KOPT-K1 (cell line): Measurements from ENCODE around the gene SPNS2.

Source experiments
- H3K27ac ChIP-seq: fragments of 200-600 bp; sonication (generic); 2 replicates; pipeline ENCODE4 v1.5.1; 2016; ENCODE audit warnings: antibody characterized with exemption, mild to moderate bottlenecking, low read depth, low read length; ENCODE audit not compliant: poor library complexity, severe bottlenecking
- H3K36me3 ChIP-seq: fragments of 200-600 bp; sonication (generic); 2 replicates; pipeline ENCODE4 v1.5.1; 2017; ENCODE audit warnings: antibody characterized with exemption, mild to moderate bottlenecking, low read length, moderate library complexity; ENCODE audit not compliant: insufficient read depth
- H3K9me3 ChIP-seq: fragments of 200-600 bp; sonication (generic); 2 replicates; pipeline ENCODE4 v1.5.1; 2017; ENCODE audit warnings: antibody characterized with exemption, low read length, mild to moderate bottlenecking; ENCODE audit not compliant: insufficient read depth, poor library complexity, severe bottlenecking

SPNS2 gene

GRCh38 chr17:4519361-4519788, 20.7 kb downstream of the SPNS2 start:
- Histone ChIP-seq H3K9me3 (no peaks in the 10 kb centered on the region), H3K27ac (no peak overlapping the region), H3K36me3 (no peaks in the 10 kb centered on the region)

- Histone ChIP-seq H3K9me3 (no peaks in the 10 kb centered on the region), H3K27ac (no peak overlapping the region), H3K36me3 (no peaks in the 10 kb centered on the region)
Measured at GRCh38 chr17:4520060-4520893, 21.6 kb downstream of the SPNS2 start.

GRCh38 chr17:4520894-4521600, 22.4 kb downstream of the SPNS2 start:
- Histone ChIP-seq H3K36me3 (no peaks in the 10 kb centered on the region), H3K27ac (no peak overlapping the region), H3K9me3 (no peaks in the 10 kb centered on the region)

DNA sequence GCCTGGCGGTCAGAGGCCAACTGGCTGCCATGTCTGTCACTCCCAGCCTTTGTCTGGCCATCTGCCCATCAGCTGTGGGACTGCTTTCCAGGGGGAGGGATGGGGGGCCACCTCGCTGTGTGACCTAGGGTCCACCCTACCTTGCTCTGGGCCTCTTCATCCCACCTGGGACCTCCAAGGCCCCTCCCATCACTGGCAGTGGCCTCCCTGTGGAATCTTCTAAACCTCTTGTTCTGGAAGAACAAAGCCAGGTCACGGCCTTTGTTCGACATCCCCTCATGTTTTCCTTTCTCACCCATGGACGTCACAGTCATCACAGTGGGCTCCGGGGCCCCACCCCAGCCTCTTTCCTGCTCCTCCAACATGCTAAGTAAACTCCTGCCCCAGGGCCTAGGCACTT, 24.0 kb downstream of the SPNS2 start:
- Histone ChIP-seq H3K27ac (no peak overlapping the region), H3K9me3 (no peaks in the 10 kb centered on the region), H3K36me3 (no peaks in the 10 kb centered on the region)

- Histone ChIP-seq H3K9me3 (no peaks in the 10 kb centered on the region), H3K36me3 (no peaks in the 10 kb centered on the region), H3K27ac (no peak overlapping the region)
Measured at GRCh38 chr17:4523946-4524345, 25.3 kb downstream of the SPNS2 start.

DNA sequence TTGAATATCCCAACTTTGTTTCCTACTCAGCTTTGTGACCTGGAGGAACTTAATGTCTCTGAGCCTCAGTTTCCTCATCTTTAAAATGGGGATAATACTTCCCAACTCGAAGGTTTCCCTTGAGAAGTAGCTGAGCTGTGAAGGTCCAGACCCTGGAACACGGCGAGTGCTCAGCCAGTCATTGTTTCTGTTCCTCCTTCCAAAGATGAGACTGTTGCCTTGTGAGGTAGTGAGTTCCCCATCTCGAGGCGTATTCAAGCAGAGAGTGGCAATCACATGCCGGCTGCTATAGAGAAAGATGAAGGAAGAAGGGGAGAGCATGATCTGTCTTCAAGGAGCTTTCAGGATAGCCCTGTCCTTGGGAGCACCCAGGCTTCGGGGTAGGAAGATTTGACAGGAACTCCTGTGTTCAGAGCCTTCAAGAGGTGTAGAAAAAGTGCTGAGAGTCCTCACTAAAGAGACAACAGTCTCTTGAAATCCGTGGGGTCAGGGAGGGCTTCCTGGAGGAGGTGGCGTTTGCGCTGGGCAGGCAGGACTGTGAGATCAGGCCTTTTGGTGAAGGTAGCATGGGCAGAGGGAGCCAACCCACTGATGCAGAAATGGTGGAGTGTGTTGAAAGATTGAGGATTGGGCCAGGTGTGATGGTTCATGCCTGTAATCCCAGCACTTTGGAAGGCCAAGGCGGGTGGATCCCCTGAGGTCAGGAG, 27.2 kb downstream of the SPNS2 start:
- no peaks in the 10 kb centered on the region for H3K36me3 ChIP-seq
- no peaks in the 10 kb centered on the region for H3K9me3 ChIP-seq
- no peak overlapping the region for H3K27ac ChIP-seq

- Histone ChIP-seq H3K27ac (no peak overlapping the region), H3K9me3 (no peaks in the 10 kb centered on the region), H3K36me3 (no peaks in the 10 kb centered on the region)
Measured at GRCh38 chr17:4527134-4527533, 28.5 kb downstream of the SPNS2 start.

DNA sequence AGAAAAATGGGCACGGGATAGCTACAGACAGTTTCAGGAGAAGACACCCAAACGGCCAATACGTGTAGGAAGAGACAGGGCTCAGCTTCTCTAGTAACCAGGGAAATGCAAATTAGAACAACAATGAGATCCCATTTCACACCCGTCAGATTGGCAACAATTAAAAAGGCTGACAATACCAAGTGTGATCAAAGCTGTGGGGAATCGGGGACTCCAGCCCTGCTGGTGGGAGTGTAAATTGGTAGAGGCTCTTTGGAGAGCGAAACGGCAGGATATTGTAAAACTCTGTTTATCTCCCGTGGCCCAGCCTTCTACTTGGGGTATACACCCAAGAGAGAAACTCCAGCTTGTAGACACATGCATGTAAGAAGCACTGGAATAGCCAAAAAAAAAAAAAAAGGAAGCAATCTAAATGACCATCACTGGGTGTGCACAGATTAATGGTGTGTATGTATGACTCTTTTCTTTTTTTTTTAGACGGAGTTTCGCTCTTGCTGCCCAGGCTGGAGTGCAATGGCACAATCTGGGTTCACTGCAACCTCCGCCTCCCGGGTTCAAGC, 29.0 kb downstream of the SPNS2 start:
- H3K27ac ChIP-seq, result no peak overlapping the region
- H3K36me3 ChIP-seq, result no peaks in the 10 kb centered on the region
- no peaks in the 10 kb centered on the region for H3K9me3 ChIP-seq

GRCh38 chr17:4529533-4530152, 31.0 kb downstream of the SPNS2 start:
- no peaks in the 10 kb centered on the region for H3K36me3 ChIP-seq
- H3K9me3 ChIP-seq, result no peaks in the 10 kb centered on the region
- H3K27ac ChIP-seq, result no peak overlapping the region

GRCh38 chr17:4530799-4531730, 32.4 kb downstream of the SPNS2 start:
- H3K27ac ChIP-seq, result no peak overlapping the region
- no peaks in the 10 kb centered on the region for H3K36me3 ChIP-seq
- H3K9me3 ChIP-seq, result no peaks in the 10 kb centered on the region

- Histone ChIP-seq H3K36me3 (peaks cover 7% of the 10 kb centered on the region; the same call in 1 of the 2 replicates), H3K9me3 (no peaks in the 10 kb centered on the region), H3K27ac (no peak overlapping the region)
Measured at GRCh38 chr17:4531988-4532736, 33.5 kb downstream of the SPNS2 start.

DNA sequence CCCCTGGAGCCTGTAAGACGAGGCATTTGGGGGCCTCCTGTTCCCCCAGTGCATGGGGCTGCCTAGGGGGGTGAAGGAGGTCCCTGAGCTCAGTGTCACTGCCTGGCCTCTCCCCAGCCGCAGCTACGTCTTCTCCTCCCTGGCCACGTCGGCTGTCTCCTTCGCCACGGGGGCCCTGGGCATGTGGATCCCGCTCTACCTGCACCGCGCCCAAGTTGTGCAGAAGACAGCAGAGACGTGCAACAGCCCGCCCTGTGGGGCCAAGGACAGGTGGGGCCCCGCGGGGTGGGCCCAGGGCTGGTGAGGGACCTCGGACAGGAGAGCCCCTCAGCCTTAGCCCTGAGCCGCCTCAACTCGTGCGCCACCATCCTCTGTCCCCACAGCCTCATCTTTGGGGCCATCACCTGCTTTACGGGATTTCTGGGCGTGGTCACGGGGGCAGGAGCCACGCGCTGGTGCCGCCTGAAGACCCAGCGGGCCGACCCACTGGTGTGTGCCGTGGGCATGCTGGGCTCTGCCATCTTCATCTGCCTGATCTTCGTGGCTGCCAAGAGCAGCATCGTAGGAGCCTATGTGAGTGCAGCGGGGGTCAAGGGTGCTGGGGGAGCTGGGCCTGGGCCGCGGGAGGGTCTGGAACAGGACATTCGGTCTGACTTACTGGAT, 34.3 kb downstream of the SPNS2 start:
- no peaks in the 10 kb centered on the region for H3K9me3 ChIP-seq
- peaks cover 15% of the 10 kb centered on the region for H3K36me3 ChIP-seq
- H3K27ac ChIP-seq, result no peak overlapping the region
